GM12878 (cell line): ENCODE data around the gene IGLL5. TPM values are rescaled to one million over a fixed set of nuclear protein-coding genes. Genes with fewer than 3 reads are reported as not detected.

Experiments
- ATAC-seq: fragments of 200-7000 bp; cut with Tn5 transposase; 3 replicates; pipeline ENCODE4 v1.9.1; 2020; ENCODE audit warnings: mild to moderate bottlenecking, moderate library complexity
- BruUV-seq: library from RNA; stranded (reverse); fragments of 400-500 nt; replicated peaks from 2 replicates; lab custom pipeline; 2021; lab: Mats Ljungman, UMichigan
- CTCF ChIA-PET: fragments of 300-600 bp; sonication (Branson Sonifier 250); formaldehyde crosslinking; extraction: SDS; loops from one replicate; lab custom pipeline; 2021; ENCODE audit warnings: inconsistent platforms; lab: Yijun Ruan, JAX
- POLR2A ChIA-PET: fragments of 350-600 bp; formaldehyde crosslinking; extraction: SDS; loops from one replicate; lab custom pipeline; 2021; ENCODE audit warnings: inconsistent platforms; lab: Charles Lee
- RAD21 ChIA-PET: fragments of 300-600 bp; sonication (Branson Sonifier 250); formaldehyde crosslinking; loops from one replicate; lab custom pipeline; 2023; ENCODE audit warnings: antibody characterized with exemption; ENCODE audit not compliant: unreplicated experiment; lab: Charles Lee
- SMC1A ChIA-PET: fragments of 300-600 bp; sonication (Branson Sonifier 250); formaldehyde crosslinking; loops from one replicate; lab custom pipeline; 2023; ENCODE audit not compliant: unreplicated experiment, uncharacterized antibody; lab: Charles Lee
- DNase-seq: peaks from one replicate; pipeline ENCODE4 v3.0.0-alpha.2; 2011; ENCODE audit warnings: low read depth, low spot score
- FAIRE-seq: peaks from 3 replicates; lab custom pipeline; 2011; peaks lifted over from hg19 to GRCh38; lab: Jason Lieb, UNC
- H2AFZ ChIP-seq: 2 replicates; pipeline ENCODE4 v1.6.0; 2011; ENCODE audit warnings: low read depth, low read length, control low read depth; ENCODE audit not compliant: control insufficient read depth
- H3K27ac ChIP-seq: 2 replicates; pipeline ENCODE4 v1.5.1; 2011; ENCODE audit warnings: control low read depth; ENCODE audit not compliant: control insufficient read depth, insufficient read depth
- H3K27me3 ChIP-seq, 2 experiments: replicated peaks in 1 of 2; 2 replicates each; pipeline versions ENCODE4 v1.6.0 to v1.6.1; 2011; ENCODE audit warnings: low read length in 1 of 2; ENCODE audit not compliant: control insufficient read depth in 2 of 2, insufficient read depth in 2 of 2
- H3K36me3 ChIP-seq, 2 experiments: 2 replicates each; pipeline ENCODE4 v1.5.1; 2011; ENCODE audit warnings: low read length in 1 of 2; ENCODE audit not compliant: control insufficient read depth in 2 of 2, insufficient read depth in 2 of 2
- H3K4me1 ChIP-seq: 2 replicates; pipeline ENCODE4 v1.6.1; 2011; ENCODE audit warnings: mild to moderate bottlenecking, low read length, moderate library complexity, mixed read lengths; ENCODE audit not compliant: control insufficient read depth, insufficient read depth
- H3K4me2 ChIP-seq: 2 replicates; pipeline ENCODE4 v1.6.0; 2011; ENCODE audit warnings: control low read depth; ENCODE audit not compliant: control insufficient read depth, insufficient read depth
- H3K4me3 ChIP-seq: fragments of 200-600 bp; sonication (generic); 2 replicates; pipeline ENCODE4 v1.5.1; 2016
- H3K79me2 ChIP-seq: 2 replicates; pipeline ENCODE4 v1.6.0; 2011; ENCODE audit warnings: low read length; ENCODE audit not compliant: control insufficient read depth, insufficient read depth
- H3K9ac ChIP-seq: 2 replicates; pipeline ENCODE4 v1.8.0; 2011; ENCODE audit warnings: low read length, control low read depth, mixed read lengths; ENCODE audit not compliant: control insufficient read depth, insufficient read depth
- H3K9me3 ChIP-seq: replicated peaks from 3 replicates; pipeline ENCODE4 v1.5.1; 2011; ENCODE audit warnings: mild to moderate bottlenecking, low read length; ENCODE audit not compliant: control insufficient read depth, insufficient read depth
- H4K20me1 ChIP-seq: 2 replicates; pipeline ENCODE4 v1.6.0; 2011; ENCODE audit not compliant: control insufficient read depth, insufficient read depth
- CHD1 ChIP-seq: IDR thresholded peaks from 2 replicates; pipeline ENCODE4 v1.6.1; 2012; ENCODE audit warnings: low read depth, low read length, improper control_type of control experiment
- CUX1 ChIP-seq: IDR thresholded peaks from 2 replicates; pipeline ENCODE4 v1.6.1; 2012; ENCODE audit warnings: improper control_type of control experiment, low read depth, low read length; ENCODE audit not compliant: insufficient replicate concordance
- GABPA ChIP-seq: IDR thresholded peaks from 2 replicates; pipeline ENCODE4 v1.6.1; 2014; ENCODE audit warnings: antibody characterized with exemption, low read depth, mild to moderate bottlenecking, inconsistent platforms
- HDAC6 ChIP-seq: fragments of 200-600 bp; sonication (generic); IDR thresholded peaks from one replicate; pipeline ENCODE4 v1.8.0; 2017; ENCODE audit warnings: antibody characterized with exemption; ENCODE audit not compliant: unreplicated experiment
- MXI1 ChIP-seq: fragments of 150-350 bp; IDR thresholded peaks from 2 replicates; pipeline ENCODE4 v1.6.1; 2011; ENCODE audit warnings: low read depth, mild to moderate bottlenecking, inconsistent platforms, low read length, improper control_type of control experiment
- PRDM15 ChIP-seq: fragments of 450-650 bp; formaldehyde crosslinking; IDR thresholded peaks from 2 replicates; pipeline ENCODE4 v1.4.0; 2020; ENCODE audit warnings: mild to moderate bottlenecking, moderate library complexity
- REST ChIP-seq: IDR thresholded peaks from 2 replicates; pipeline ENCODE4 v1.6.1; 2012; ENCODE audit warnings: mild to moderate bottlenecking, low read depth, low read length
- SREBF2 ChIP-seq: IDR thresholded peaks from 2 replicates; pipeline ENCODE4 v1.6.1; 2012; ENCODE audit warnings: mild to moderate bottlenecking, low read length
- USF1 ChIP-seq: IDR thresholded peaks from 2 replicates; pipeline ENCODE4 v1.6.1; 2011; ENCODE audit warnings: borderline replicate concordance, low read depth, mild to moderate bottlenecking, moderate library complexity, mixed read lengths, low read length; ENCODE audit not compliant: insufficient read depth; ENCODE audit errors: extremely low read length
- YY1 ChIP-seq: IDR thresholded peaks from 2 replicates; pipeline ENCODE4 v1.6.1; 2011; ENCODE audit warnings: low read depth, mild to moderate bottlenecking, low read length
- ZNF622 ChIP-seq: fragments of 450-650 bp; IDR thresholded peaks from 2 replicates; pipeline ENCODE4 v1.6.1; 2017; ENCODE audit warnings: mild to moderate bottlenecking, inconsistent platforms
- WGBS: methylation state at CpG from one replicate; pipeline ENCODE4 v1.1.6; 2016; ENCODE audit warnings: low lambda C conversion rate; ENCODE audit not compliant: insufficient replicate concordance, insufficient coverage; ENCODE audit errors: missing lambda C conversion rate; 5-methylcytosine and 5-hydroxymethylcytosine counted together
- in situ Hi-C: fragments of 300-500 bp; cut with MboI; formaldehyde crosslinking; loops from 9 replicates; pipeline ENCODE4 v1.14.3; 2018; ENCODE audit warnings: mixed read lengths
- intact Hi-C: fragments of 100-400 bp; cut with micrococcal nuclease; formaldehyde crosslinking; loops from one replicate; pipeline ENCODE4 v1.14.2; 2022; ENCODE audit not compliant: unreplicated experiment
- polyA plus RNA-seq, 11 experiments: library from polyadenylated mRNA; depleted of rRNA in 4 of 11; unstranded in 6 of 11; stranded (reverse) in 5 of 11; fragments of >200 nt; fragmentation: Nextera tagmentation in 4 of 11; fragmentation: Illumina TruSeq in 1 of 11; extraction: Ambion mirVana in 4 of 11; extraction: Trizol in 1 of 11; gene quantifications; 1 replicate in 1 of 11; 2 replicates in 10 of 11; pipeline versions ENCODE4 v1.2.1 to v1.2.3, GENCODE V29; 2011 to 2016; ENCODE audit warnings: inconsistent platforms in 2 of 11, missing spikeins in 2 of 11, low read depth in 1 of 11
- total RNA-seq, 4 experiments: library from RNA; depleted of rRNA in 3 of 4; stranded (reverse); fragments of >200 nt in 3 of 4; fragmentation: Illumina TruSeq in 1 of 4; extraction: Trizol in 1 of 4; gene quantifications; 2 replicates each; pipeline versions ENCODE4 v1.2.1 to v1.2.3, GENCODE V29; 2013 to 2021

IGLL5 gene
- total and polyA plus RNA-seq, 10 of the 15 experiments (the other 5 are each of a cell fraction or from before 2014, with no cell fraction given), result not detected

- Histone ChIP-seq H4K20me1 (no peaks in the 10 kb centered on the region), H2AFZ (no peak overlapping the region), H3K4me3 (no peak overlapping the region), H3K4me1 (no peaks in the 10 kb centered on the region), H3K4me2 (no peak overlapping the region), H3K27ac (no peak overlapping the region), H3K9me3 (no peaks in the 10 kb centered on the region), H3K27me3 (no peaks in the 10 kb centered on the region), H3K79me2 (peaks cover 4% of the 10 kb centered on the region), H3K9ac (no peak overlapping the region), H3K36me3 (no peaks in the 10 kb centered on the region)
- in situ Hi-C loops, result no loop called here
- no TSS peak for BruUV-seq
- POLR2A ChIA-PET, result no interaction called here
- no peak for FAIRE-seq
- CTCF ChIA-PET, result no interaction called here
- RAD21 ChIA-PET, result no interaction called here
- 0% methylated on average over 2 of the region's 2 CpGs for whole genome bisulfite sequencing
- no peak for DNase-seq
- ATAC-seq, result no peak
- intact Hi-C loops, result loop anchor here (10.0 kb wide), 1 partner anchor 286 kb away; the partner anchor contains the start of genes RAB36 and RSPH14
- SMC1A ChIA-PET, result no interaction called here
- no peak for TF ChIP-seq HDAC6
- no peak for TF ChIP-seq MXI1
- no peak for TF ChIP-seq USF1
- TF ChIP-seq GABPA, result no peak
- TF ChIP-seq CHD1, result no peak
- no peak for TF ChIP-seq YY1
- no peak for TF ChIP-seq CUX1
- TF ChIP-seq PRDM15 (CRISPR knock-in tag), result no peak
- no peak for TF ChIP-seq REST
- TF ChIP-seq SREBF2, result no peak
- no peak for TF ChIP-seq ZNF622
Observed at GRCh38 chr22:22858559-22858937, 29.1 kb upstream of the IGLL5 start.
